GM18870 (cell line): Measurements from ENCODE around the gene RALB.
A peak's percentile ranks its signal among the peaks of the same experiment; 100 is the strongest.
"Not testable (repeated sequence)": the region's sequence is repeated elsewhere in the genome, so short reads cannot be mapped to it uniquely, and the experiment has no call there.

Experiments used
- ATAC-seq: cut with Tn5 transposase; IDR thresholded peaks from one replicate; pipeline ENCODE4 v1.9.1; 2021; ENCODE audit warnings: moderate library complexity; ENCODE audit not compliant: unreplicated experiment

The RALB gene

GRCh38 chr2:120290737-120291136 is 38.1 kb downstream of the RALB start:
- no peak for ATAC-seq

GRCh38 chr2:120291401-120292311 is 39.0 kb downstream of the RALB start:
- no peak for ATAC-seq

GRCh38 chr2:120293096-120294007 is 40.7 kb downstream of the RALB start:
- peak; percentile 17 for ATAC-seq

- peak; percentile 68 for ATAC-seq
Observed at GRCh38 chr2:120294008-120294340, 41.3 kb downstream of the RALB start.

GRCh38 chr2:120298173-120298835 is 45.7 kb downstream of the RALB start:
- no peak for ATAC-seq

- no peak for ATAC-seq
Observed at GRCh38 chr2:120299004-120299403, 46.4 kb downstream of the RALB start.

GRCh38 chr2:120299561-120299960 is 46.9 kb downstream of the RALB start:
- ATAC-seq = no peak

GRCh38 chr2:120300385-120300784 is 47.7 kb downstream of the RALB start:
- no peak for ATAC-seq

GRCh38 chr2:120301284-120301683 is 48.6 kb downstream of the RALB start:
- no peak for ATAC-seq

GRCh38 chr2:120302301-120302700 is 49.6 kb downstream of the RALB start:
- ATAC-seq = no peak

- no peak for ATAC-seq
Observed at GRCh38 chr2:120303177-120303576, 50.5 kb downstream of the RALB start.

GRCh38 chr2:120305296-120305695 is 52.6 kb downstream of the RALB start:
- ATAC-seq = no peak

GRCh38 chr2:120305937-120306490 is 53.4 kb downstream of the RALB start:
- no peak for ATAC-seq

GRCh38 chr2:120307482-120307881 is 54.8 kb downstream of the RALB start:
- ATAC-seq = no peak

GRCh38 chr2:120308038-120308910 is 55.6 kb downstream of the RALB start:
- no peak for ATAC-seq

GRCh38 chr2:120310136-120310535 is 57.5 kb downstream of the RALB start:
- peak; percentile 49 for ATAC-seq

- not testable (repeated sequence) for ATAC-seq
Observed at GRCh38 chr2:120310841-120311240, 58.2 kb downstream of the RALB start.

GRCh38 chr2:120312076-120312475 is 59.4 kb downstream of the RALB start:
- no peak for ATAC-seq

- no peak for ATAC-seq
Observed at GRCh38 chr2:120312860-120313694, 60.4 kb downstream of the RALB start.
